GM19240 (cell line): ENCODE results near the gene PM20D2.

Experiments
- DNase-seq: peaks from one replicate; pipeline ENCODE4 v3.0.0; 2011; ENCODE audit warnings: low spot score; ENCODE audit not compliant: insufficient read length

The PM20D2 gene

GRCh38 chr6:89199579-89199978 is 53.7 kb downstream of the PM20D2 start:
- no peak for DNase-seq

- DNase-seq = no peak
Observed at GRCh38 chr6:89200706-89201215, 54.9 kb downstream of the PM20D2 start.

- no peak for DNase-seq
Observed at GRCh38 chr6:89204096-89204495, 58.2 kb downstream of the PM20D2 start.

GRCh38 chr6:89205819-89206218 is 60.0 kb downstream of the PM20D2 start:
- no peak for DNase-seq

- no peak for DNase-seq
Observed at GRCh38 chr6:89208551-89208950, 62.7 kb downstream of the PM20D2 start.

GRCh38 chr6:89209457-89209856 is 63.6 kb downstream of the PM20D2 start:
- no peak for DNase-seq

- DNase-seq = no peak
Observed at GRCh38 chr6:89212472-89212871, 66.6 kb downstream of the PM20D2 start.

- no peak for DNase-seq
Observed at GRCh38 chr6:89214197-89214596, 68.3 kb downstream of the PM20D2 start.
